A549 (cell line): ENCODE results near the gene TRAPPC2. TPM values are rescaled to one million over a fixed set of nuclear protein-coding genes. Genes with fewer than 3 reads are reported as not detected.

Experiments
- ATAC-seq, 2 experiments: fragments of 200-7000 bp in 1 of 2; fragments of >200 bp in 1 of 2; cut with Nextera tagmentation in 1 of 2; cut with Tn5 transposase in 1 of 2; 3 replicates each; pipeline versions ENCODE4 v1.8.0 to v1.9.1; 2018 to 2020; ENCODE audit warnings: mild to moderate bottlenecking in 1 of 2, moderate library complexity in 1 of 2
- CTCF ChIA-PET: fragments of 300-600 bp; sonication (Branson Sonifier 250); formaldehyde crosslinking; extraction: SDS; loops from one replicate; lab custom pipeline; 2021; ENCODE audit warnings: antibody characterized with exemption, inconsistent platforms; lab: Yijun Ruan, JAX
- POLR2A ChIA-PET: fragments of 350-600 bp; formaldehyde crosslinking; extraction: SDS; loops from one replicate; lab custom pipeline; 2021; ENCODE audit warnings: antibody characterized with exemption, inconsistent platforms; lab: Yijun Ruan, JAX
- DNase-seq, 2 experiments: peaks; one replicate each; pipeline versions ENCODE4 v3.0.0 to v3.0.0-alpha.2; 2011 to 2016; ENCODE audit warnings: low read depth in 1 of 2, low spot score in 1 of 2
- FAIRE-seq: peaks from 2 replicates; lab custom pipeline; 2011; peaks lifted over from hg19 to GRCh38; lab: Jason Lieb, UNC
- H3K27ac ChIP-seq, 2 experiments: fragments of >200 bp; sonication (Bioruptor Twin); formaldehyde crosslinking; 3 replicates each; pipeline ENCODE4 v1.5.1; 2016 to 2017
- H3K4me1 ChIP-seq: fragments of >200 bp; sonication (Bioruptor Twin); formaldehyde crosslinking; 3 replicates; pipeline ENCODE4 v1.6.1; 2016
- H3K4me2 ChIP-seq: fragments of >200 bp; sonication (Bioruptor Twin); formaldehyde crosslinking; 3 replicates; pipeline ENCODE4 v1.6.1; 2016
- H3K4me3 ChIP-seq: fragments of >200 bp; sonication (Bioruptor Twin); formaldehyde crosslinking; 3 replicates; pipeline ENCODE4 v1.5.1; 2016
- H3K9me3 ChIP-seq: fragments of >200 bp; sonication (Bioruptor Twin); formaldehyde crosslinking; 3 replicates; pipeline ENCODE4 v1.6.1; 2016
- CBX2 ChIP-seq: fragments of 200-600 bp; sonication (generic); IDR thresholded peaks from 2 replicates; pipeline ENCODE4 v1.6.1; 2016; ENCODE audit warnings: low read depth, mild to moderate bottlenecking, borderline replicate concordance
- CHD4 ChIP-seq: fragments of 200-600 bp; sonication (generic); IDR thresholded peaks from 2 replicates; pipeline ENCODE4 v1.6.1; 2016; ENCODE audit warnings: antibody characterized with exemption, mild to moderate bottlenecking, borderline replicate concordance
- EHF ChIP-seq: fragments of 250-450 bp; sonication (Bioruptor Pico); IDR thresholded peaks from 2 replicates; pipeline ENCODE4 v1.5.0; 2020; ENCODE audit warnings: mild to moderate bottlenecking
- FOSB ChIP-seq: fragments of 250-450 bp; sonication (Bioruptor Pico); IDR thresholded peaks from 2 replicates; pipeline ENCODE4 v1.5.0; 2020; ENCODE audit warnings: mild to moderate bottlenecking, moderate library complexity
- GATA3 ChIP-seq: IDR thresholded peaks from 2 replicates; pipeline ENCODE4 v1.6.1; 2012; ENCODE audit warnings: borderline replicate concordance
- HOXB5 ChIP-seq: fragments of 250-450 bp; sonication (Bioruptor Pico); IDR thresholded peaks from 2 replicates; pipeline ENCODE4 v1.5.0; 2020; ENCODE audit warnings: mild to moderate bottlenecking, moderate library complexity
- JUN ChIP-seq, 2 experiments: fragments of >200 bp; sonication (Bioruptor Twin); formaldehyde crosslinking; IDR thresholded peaks; 2 replicates in 1 of 2; 3 replicates in 1 of 2; pipeline ENCODE4 v1.6.1; 2016 to 2017
- JUNB ChIP-seq: fragments of >200 bp; sonication (Bioruptor Twin); formaldehyde crosslinking; IDR thresholded peaks from 2 replicates; pipeline ENCODE4 v1.6.1; 2016
- MAFK ChIP-seq: fragments of 450-650 bp; IDR thresholded peaks from 2 replicates; pipeline ENCODE4 v1.6.1; 2014; ENCODE audit not compliant: partially characterized antibody
- NPAS2 ChIP-seq: fragments of 250-450 bp; sonication (Bioruptor Pico); IDR thresholded peaks from 2 replicates; pipeline ENCODE4 v1.8.0; 2022; ENCODE audit warnings: mild to moderate bottlenecking, moderate library complexity, borderline replicate concordance
- PHF8 ChIP-seq: fragments of 200-600 bp; sonication (generic); IDR thresholded peaks from 2 replicates; pipeline ENCODE4 v1.6.1; 2016; ENCODE audit warnings: low read depth, mild to moderate bottlenecking, antibody characterized with exemption, moderate library complexity, borderline replicate concordance
- POLR2AphosphoS2 ChIP-seq: conservative IDR thresholded peaks from 2 replicates; pipeline ENCODE4 v1.6.1; 2012; ENCODE audit warnings: low read length, improper control_type of control experiment, inconsistent platforms
- RAD21 ChIP-seq, 2 experiments: fragments of >200 bp in 1 of 2; sonication (Bioruptor Twin) in 1 of 2; formaldehyde crosslinking in 1 of 2; IDR thresholded peaks in 1 of 2; conservative IDR thresholded peaks in 1 of 2; 2 replicates in 1 of 2; 3 replicates in 1 of 2; pipeline ENCODE4 v1.6.1; 2012 to 2018; ENCODE audit warnings: inconsistent platforms in 1 of 2
- SMC3 ChIP-seq: fragments of >200 bp; sonication (Bioruptor Twin); formaldehyde crosslinking; IDR thresholded peaks from 3 replicates; pipeline ENCODE4 v1.6.1; 2018; ENCODE audit warnings: inconsistent platforms
- TP53 ChIP-seq: fragments of 250-450 bp; sonication (Bioruptor Pico); IDR thresholded peaks from 2 replicates; pipeline ENCODE4 v1.5.0; 2021; ENCODE audit warnings: mild to moderate bottlenecking, moderate library complexity
- ZC3H11A ChIP-seq: fragments of 450-650 bp; IDR thresholded peaks from 2 replicates; pipeline ENCODE4 v1.6.1; 2014; ENCODE audit warnings: antibody characterized with exemption, mild to moderate bottlenecking
- WGBS: methylation state at CpG from one replicate; pipeline ENCODE4 v1.1.6; 2017; ENCODE audit errors: missing lambda C conversion rate; 5-methylcytosine and 5-hydroxymethylcytosine counted together
- polyA plus RNA-seq, 4 experiments: library from polyadenylated mRNA; depleted of rRNA in 3 of 4; stranded (reverse); fragments of >200 nt; fragmentation: RNase III in 1 of 4; extraction: RNeasy Plus Mini Kit Qiagen cat#74134 plus additional on column Dnase treatment in 1 of 4; gene quantifications; 2 replicates in 3 of 4; 3 replicates in 1 of 4; pipeline ENCODE4 v1.2.3, GENCODE V29; 2011 to 2017
- TF ChIP-seq, protein P1 (sequence below): fragments of 450-650 bp; IDR thresholded peaks from 2 replicates; pipeline ENCODE4 v1.6.1; 2014; ENCODE audit warnings: antibody characterized with exemption
- TF ChIP-seq, protein P2 (sequence below): IDR thresholded peaks from 2 replicates; pipeline ENCODE4 v1.6.1; 2012
- TF ChIP-seq, protein P3 (sequence below): fragments of 250-450 bp; sonication (Bioruptor Pico); IDR thresholded peaks from 2 replicates; pipeline ENCODE4 v1.5.0; 2020; ENCODE audit warnings: low read depth, mild to moderate bottlenecking, moderate library complexity
- TF ChIP-seq, protein P4 (sequence below): IDR thresholded peaks from 2 replicates; pipeline ENCODE4 v1.6.1; 2012
- TF ChIP-seq, protein P5 (sequence below): fragments of >200 bp; sonication (Bioruptor Twin); formaldehyde crosslinking; IDR thresholded peaks from 2 replicates; pipeline ENCODE4 v1.6.1; 2016

TRAPPC2 gene
- polyA plus RNA-seq, 2 of the 4 experiments (the other 2 are of a cell fraction) = 11.6 TPM

DNA sequence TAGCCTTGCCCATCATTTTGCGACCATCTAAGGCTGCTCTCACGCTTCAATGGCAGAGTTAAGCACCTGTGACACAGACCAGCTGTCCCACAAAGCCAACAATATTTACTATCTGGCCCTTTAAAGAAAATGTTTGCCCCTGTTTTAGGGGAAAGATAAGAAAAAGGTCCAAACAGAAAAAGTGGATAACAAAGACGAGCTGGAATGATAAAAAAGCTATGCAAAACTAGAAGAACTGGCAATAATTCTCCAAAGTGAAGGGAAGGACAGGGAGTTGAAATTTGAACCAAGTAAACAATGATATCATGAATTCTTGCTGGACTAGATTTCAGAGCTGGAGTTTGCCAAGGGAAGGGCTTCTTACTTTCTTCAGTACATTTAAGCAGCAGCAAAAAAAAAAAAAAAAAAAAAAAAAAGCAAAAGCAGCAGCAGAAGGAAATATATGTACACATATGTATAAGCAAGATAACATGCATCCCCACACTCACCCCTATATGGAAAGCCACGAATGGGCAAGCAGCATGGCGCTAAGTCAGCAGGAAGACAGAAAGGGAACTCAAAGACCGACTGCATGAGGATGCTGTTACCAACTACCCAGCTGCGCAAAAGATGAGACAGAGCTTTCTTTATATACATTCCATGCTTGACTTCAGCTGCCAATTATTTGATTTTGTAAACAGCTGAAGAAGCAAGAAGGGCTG lies 12.5 kb downstream of the TRAPPC2 start:
- no peak for FAIRE-seq
- Histone ChIP-seq H3K9me3 (no peaks in the 10 kb centered on the region), H3K4me3 (no peak overlapping the region), H3K4me2 (no peak overlapping the region)
- WGBS = 80% methylated on average over 7 of the region's 7 CpGs
- POLR2A ChIA-PET = no interaction called here
- TF ChIP-seq PHF8 (no peak), EHF (no peak)
- TF ChIP-seq, protein P1, sequence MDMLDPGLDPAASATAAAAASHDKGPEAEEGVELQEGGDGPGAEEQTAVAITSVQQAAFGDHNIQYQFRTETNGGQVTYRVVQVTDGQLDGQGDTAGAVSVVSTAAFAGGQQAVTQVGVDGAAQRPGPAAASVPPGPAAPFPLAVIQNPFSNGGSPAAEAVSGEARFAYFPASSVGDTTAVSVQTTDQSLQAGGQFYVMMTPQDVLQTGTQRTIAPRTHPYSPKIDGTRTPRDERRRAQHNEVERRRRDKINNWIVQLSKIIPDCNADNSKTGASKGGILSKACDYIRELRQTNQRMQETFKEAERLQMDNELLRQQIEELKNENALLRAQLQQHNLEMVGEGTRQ = no peak
- TF ChIP-seq, protein P2, sequence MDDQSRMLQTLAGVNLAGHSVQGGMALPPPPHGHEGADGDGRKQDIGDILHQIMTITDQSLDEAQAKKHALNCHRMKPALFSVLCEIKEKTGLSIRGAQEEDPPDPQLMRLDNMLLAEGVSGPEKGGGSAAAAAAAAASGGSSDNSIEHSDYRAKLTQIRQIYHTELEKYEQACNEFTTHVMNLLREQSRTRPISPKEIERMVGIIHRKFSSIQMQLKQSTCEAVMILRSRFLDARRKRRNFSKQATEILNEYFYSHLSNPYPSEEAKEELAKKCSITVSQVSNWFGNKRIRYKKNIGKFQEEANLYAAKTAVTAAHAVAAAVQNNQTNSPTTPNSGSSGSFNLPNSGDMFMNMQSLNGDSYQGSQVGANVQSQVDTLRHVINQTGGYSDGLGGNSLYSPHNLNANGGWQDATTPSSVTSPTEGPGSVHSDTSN = no peak
- TF ChIP-seq, all 56 proteins: peak for 0
- peaks cover 8% of the 10 kb centered on the region; the same call in 1 of the 3 replicates for H3K4me1 ChIP-seq
- CTCF ChIA-PET = interaction anchor here (0.8 kb wide), 1 partner anchor 28 kb away, joined by 5 read pairs; no protein-coding TSS in a partner anchor
- H3K27ac ChIP-seq = no peak overlapping the region
- no peak for ATAC-seq
- no peak for DNase-seq

DNA sequence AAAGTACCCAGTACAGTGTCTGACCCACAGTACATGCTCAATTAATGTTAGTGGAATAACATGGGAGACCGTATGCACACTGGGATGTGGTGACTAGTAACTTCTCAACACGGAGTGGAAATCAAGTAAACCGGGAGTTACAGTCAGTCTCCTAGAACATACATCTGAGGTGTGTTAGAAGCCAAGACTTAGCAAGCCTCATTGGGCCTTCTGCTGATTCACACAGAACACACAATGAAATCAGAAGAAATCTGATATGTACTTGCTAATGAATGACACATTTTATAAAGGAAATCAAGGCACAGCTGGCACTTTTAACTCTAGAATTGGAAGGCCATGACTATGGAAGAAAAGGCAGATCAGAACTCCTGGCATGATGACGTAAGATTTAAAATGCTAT lies 13.0 kb downstream of the TRAPPC2 start:
- no peaks in the 10 kb centered on the region for H3K9me3 ChIP-seq
- no peak overlapping the region for H3K4me3 ChIP-seq
- ChIA-PET POLR2A (no interaction called here), CTCF (interaction anchor here (0.8 kb wide), 1 partner anchor 29 kb away, joined by 5 read pairs; no protein-coding TSS in a partner anchor)
- no peak for ATAC-seq
- H3K4me1 ChIP-seq = peaks cover 8% of the 10 kb centered on the region; the same call in 1 of the 3 replicates
- WGBS = 85% methylated on average over 4 of the region's 4 CpGs
- no peak overlapping the region for H3K27ac ChIP-seq
- TF ChIP-seq CBX2 = no peak
- no peak for TF ChIP-seq NPAS2 (CRISPR knock-in tag)
- no peak for TF ChIP-seq GATA3
- TF ChIP-seq, protein P3, sequence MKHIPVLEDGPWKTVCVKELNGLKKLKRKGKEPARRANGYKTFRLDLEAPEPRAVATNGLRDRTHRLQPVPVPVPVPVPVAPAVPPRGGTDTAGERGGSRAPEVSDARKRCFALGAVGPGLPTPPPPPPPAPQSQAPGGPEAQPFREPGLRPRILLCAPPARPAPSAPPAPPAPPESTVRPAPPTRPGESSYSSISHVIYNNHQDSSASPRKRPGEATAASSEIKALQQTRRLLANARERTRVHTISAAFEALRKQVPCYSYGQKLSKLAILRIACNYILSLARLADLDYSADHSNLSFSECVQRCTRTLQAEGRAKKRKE (CRISPR knock-in tag) = no peak
- TF ChIP-seq SMC3 = no peak
- TF ChIP-seq, protein P4, sequence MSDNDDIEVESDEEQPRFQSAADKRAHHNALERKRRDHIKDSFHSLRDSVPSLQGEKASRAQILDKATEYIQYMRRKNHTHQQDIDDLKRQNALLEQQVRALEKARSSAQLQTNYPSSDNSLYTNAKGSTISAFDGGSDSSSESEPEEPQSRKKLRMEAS = no peak
- no peak for TF ChIP-seq HOXB5 (CRISPR knock-in tag)
- TF ChIP-seq TP53 (CRISPR knock-in tag) = no peak
- no peak for TF ChIP-seq ZC3H11A
- TF ChIP-seq MAFK = no peak
- no peak for TF ChIP-seq JUN (IDR thresholded peaks at IDR 0.05)
- no peak for TF ChIP-seq RAD21 (conservative IDR thresholded peaks at IDR 0.05 in 1 of 2, IDR thresholded peaks at IDR 0.05 in 1 of 2)
- no peak for TF ChIP-seq JUNB
- no peak for TF ChIP-seq CHD4
- TF ChIP-seq, protein P5, sequence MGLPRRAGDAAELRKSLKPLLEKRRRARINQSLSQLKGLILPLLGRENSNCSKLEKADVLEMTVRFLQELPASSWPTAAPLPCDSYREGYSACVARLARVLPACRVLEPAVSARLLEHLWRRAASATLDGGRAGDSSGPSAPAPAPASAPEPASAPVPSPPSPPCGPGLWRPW = no peak
- TF ChIP-seq, all 56 proteins: peak for 0
- H3K4me2 ChIP-seq = no peak overlapping the region
- FAIRE-seq = peak; percentile 98
- no peak for DNase-seq

DNA sequence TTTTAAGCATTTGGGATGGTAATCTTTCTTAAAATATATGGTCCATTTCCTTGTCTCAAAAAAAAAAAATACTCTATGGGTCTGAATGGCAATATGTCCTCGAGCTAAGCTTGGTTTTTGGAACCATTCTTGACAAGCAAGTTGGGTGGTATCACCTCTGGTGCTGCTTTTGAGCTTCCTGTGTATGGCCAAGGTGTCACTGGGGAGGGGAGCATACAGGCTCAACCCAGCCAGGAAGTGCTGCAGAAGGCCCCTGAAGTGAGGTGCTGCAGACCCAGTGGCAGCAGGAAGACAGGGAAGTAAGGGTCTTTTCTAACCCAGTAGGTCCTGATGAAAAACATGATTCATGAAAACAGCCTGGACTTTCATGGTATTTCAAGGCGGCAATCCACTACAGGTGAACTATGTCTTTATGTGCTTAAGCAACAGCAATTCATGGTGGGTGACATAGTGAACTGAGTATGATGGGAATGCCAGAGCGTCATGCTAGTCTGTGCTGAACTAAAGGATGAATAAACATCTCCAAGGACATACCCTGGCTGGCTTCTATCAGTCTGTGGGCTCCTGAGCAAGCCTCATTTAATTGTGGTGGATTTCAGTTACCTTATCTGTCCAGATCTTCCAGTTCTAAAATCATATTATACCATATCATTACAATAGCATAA lies 15.1 kb downstream of the TRAPPC2 start:
- Histone ChIP-seq H3K27ac (no peak overlapping the region), H3K4me2 (no peak overlapping the region), H3K4me3 (no peak overlapping the region), H3K9me3 (no peaks in the 10 kb centered on the region), H3K4me1 (peaks cover 8% of the 10 kb centered on the region; the same call in 1 of the 3 replicates)
- ATAC-seq (no peak), DNase-seq (no peak), FAIRE-seq (no peak)
- TF ChIP-seq CBX2 (no peak), FOSB (no peak), POLR2AphosphoS2 (no peak)
- CTCF ChIA-PET = interaction anchor here (0.7 to 1.0 kb wide), 2 partner anchors 8 to 829 kb away, joined by 3 to 5 read pairs; no protein-coding TSS in a partner anchor
- 91% methylated on average over 3 of the region's 3 CpGs for WGBS
- POLR2A ChIA-PET = no interaction called here
